ENCODE data around the gene TMEM131.
"Not testable (repeated sequence)": the region's sequence is repeated elsewhere in the genome, so short reads cannot be mapped to it uniquely, and the experiment has no call there.

Gene TMEM131

DNA sequence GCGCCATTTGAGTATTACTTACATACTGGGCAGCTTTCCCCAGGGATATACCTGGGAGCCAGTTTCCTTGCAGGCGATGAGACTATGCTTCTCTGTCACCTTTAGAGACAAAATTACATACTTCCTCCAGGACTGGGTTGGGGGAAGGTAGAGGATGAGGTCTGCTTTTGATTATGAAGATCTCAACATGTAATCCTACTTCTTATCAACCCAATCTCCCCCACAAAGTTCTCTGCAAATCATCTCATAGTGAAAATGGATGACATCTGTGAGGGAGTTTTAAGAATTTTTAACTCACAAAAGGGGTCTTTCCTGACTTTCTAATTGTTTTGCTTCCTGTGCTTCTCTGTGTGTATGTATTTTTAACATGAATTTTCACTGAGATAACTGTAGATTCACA lies 81.9 kb downstream of the TMEM131 start:
- DNase-seq (ENCODE audit: low read depth in 2 of 2) = no peak

DNA sequence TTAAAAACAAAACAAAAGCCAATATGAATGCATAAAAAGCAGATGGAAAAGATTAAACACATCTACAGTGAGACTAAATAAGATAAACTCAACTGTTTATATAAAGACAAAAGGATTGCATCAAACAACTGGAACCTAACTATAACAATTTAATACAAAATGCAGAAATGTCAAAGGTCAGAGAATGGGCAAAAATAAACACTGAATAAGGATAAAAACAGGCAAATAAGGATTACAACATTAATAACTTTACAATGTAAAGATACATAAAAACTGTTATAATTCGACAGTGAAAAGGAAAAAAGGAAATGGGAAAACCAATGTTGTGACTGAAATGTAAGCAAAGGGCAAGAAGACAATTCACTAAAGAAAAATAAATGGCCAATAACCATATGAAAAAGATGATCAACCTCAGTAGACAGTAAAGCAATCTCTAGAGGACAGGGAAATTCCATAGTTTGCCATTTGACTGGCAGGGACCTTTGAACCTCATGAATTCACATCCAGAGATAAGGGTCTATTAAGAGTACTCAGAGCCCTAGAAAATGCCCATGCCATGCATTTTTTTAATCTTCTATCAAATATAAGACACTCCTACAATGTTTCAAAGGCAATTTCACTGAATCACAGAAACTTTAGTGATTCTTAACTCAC lies 83.7 kb downstream of the TMEM131 start:
- no peak for DNase-seq (ENCODE audit: low read depth in 2 of 2)

DNA sequence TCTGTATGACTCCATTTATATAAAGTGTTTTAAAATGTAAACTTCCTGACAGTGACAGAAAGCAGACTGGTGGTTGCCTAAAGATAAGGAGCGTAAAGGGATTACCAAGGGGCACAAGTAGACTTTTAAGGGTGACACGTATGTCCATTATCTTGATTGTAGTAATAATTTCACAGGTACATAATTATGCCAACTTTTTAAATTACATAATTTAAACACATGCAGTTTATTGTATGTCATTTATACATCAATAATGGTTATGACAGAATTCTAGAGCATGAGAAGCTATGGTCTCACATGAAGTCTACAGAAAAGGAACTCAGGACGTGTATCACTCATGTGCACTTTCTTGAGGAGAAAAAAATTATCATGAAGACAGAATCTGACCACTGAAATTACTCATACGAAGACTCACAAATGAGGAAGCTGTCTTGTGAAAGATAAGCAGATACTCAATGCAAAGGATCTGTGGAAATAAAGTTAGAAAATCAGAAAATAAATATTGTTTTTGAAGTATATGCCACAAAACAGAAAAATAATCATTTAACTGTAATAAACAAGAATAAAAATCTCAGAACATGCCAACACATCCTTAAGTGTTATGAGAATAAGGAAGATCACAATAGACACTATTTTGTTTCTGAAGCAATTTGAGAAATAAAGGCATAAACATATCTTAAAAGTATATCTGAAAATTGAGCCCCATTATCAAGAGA lies 84.4 kb downstream of the TMEM131 start:
- DNase-seq (ENCODE audit: low read depth in 2 of 2) = no peak

DNA sequence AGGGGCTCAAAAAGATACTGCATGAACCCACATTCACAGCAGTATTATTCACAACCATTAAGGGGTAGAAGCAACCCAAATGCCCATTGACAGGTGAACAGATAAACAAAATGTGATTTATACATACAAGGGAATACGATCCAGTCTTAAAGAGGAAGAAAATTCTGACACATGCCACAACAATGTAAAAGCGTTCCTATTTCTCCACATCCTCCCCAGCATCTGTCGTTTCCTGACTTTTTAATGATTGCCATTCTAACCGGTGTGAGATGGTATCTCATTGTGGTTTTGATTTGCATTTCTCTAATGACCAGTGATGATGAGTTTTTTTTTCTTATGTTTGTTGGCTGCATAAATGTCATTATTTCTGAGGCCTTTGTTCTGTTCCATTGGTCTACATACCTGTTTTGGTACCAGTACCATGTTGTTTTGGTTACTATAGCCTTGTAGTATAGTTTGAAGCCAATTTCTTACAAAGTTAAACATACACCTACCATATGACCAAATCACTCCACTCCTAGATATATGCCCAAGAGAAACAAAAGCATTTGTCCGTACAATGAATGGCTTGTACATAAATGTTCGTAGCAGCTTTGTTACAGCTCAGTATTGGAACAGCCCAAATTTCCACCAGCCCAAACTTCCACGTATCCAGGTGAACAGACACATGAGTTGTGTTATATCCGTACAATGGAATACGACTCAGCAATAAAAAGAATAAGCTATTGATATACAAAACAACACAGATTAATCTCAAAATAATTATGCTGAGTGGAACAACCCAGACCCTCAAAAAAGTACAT lies 85.1 kb downstream of the TMEM131 start:
- no peak for DNase-seq (ENCODE audit: low read depth in 2 of 2)

DNA sequence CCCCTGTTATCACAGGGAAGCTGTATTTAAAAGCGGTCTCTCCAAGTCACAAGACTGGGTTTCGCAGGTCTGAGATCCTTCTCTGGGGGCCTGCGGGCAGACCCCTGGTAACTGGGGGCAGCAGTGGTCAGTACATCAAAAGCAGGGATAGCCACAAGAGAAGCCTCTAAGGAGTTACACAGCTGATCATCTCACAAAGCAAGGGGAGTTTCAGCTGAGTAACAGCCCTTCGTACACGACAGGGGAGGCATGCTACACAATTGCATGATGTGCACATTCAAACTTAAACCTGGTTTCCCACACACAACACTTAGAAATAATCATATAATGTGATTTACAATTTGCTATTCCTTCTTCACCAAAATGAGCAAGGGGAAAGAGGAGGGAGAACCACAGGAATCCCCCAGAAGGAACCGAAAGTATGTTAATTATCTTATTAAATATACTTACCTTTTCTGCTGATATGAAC lies 87.5 kb downstream of the TMEM131 start:
- DNase-seq (ENCODE audit: low read depth in 2 of 2) = no peak

- no peak for DNase-seq (ENCODE audit: low read depth in 2 of 2)
Measured at GRCh38 chr2:97907369-97908100, 88.2 kb downstream of the TMEM131 start.

DNA sequence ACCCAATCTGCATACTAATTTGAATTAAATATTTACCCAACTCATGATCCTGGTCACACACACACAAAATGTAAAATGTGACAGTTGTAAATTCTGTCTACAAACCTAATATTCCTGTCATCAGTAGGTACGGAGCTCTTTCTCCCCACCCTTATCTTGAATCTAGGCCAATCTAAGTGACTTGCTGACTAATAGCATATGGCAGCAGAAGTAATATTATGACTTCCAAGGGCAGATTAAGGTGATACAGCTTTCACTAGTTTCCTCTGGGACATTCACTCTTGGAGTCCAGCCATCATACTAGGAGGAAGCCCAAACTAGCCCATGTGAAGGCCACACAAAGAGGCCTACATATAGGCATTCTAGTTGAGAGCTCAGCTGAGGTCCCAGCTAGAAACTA lies 89.4 kb downstream of the TMEM131 start:
- no peak for DNase-seq (ENCODE audit: low read depth in 2 of 2)

DNA sequence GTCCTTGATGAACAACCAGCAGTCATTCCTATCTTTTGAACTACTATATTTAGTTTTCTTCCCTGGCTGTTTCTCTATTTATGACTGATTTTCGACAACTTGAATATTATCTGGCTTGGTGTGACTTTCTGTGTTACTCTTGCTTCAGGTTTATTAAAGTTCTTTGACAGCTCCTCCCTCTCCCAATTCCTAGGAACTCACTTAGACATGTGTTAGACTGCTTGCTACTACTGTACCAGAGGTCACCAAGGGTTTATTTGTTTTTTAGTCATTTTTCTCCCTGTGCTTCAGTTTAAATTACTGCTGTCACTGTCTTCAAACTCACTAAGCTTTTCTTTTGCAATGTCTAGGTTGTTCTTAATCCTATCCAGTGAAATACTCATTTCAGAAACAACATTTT lies 90.5 kb downstream of the TMEM131 start:
- no peak for DNase-seq (ENCODE audit: low read depth in 2 of 2)

- DNase-seq (ENCODE audit: low read depth in 2 of 2) = no peak
Measured at GRCh38 chr2:97901862-97902261, 93.9 kb downstream of the TMEM131 start.

- no peak for DNase-seq (ENCODE audit: low read depth in 2 of 2)
Measured at GRCh38 chr2:97900806-97901205, 94.9 kb downstream of the TMEM131 start.

- not testable (repeated sequence) for DNase-seq (ENCODE audit: low read depth in 2 of 2)
Measured at GRCh38 chr2:97893042-97893441, 102.7 kb downstream of the TMEM131 start.

- no peak for DNase-seq (ENCODE audit: low read depth in 2 of 2)
Measured at GRCh38 chr2:97891611-97892010, 104.1 kb downstream of the TMEM131 start.

DNA sequence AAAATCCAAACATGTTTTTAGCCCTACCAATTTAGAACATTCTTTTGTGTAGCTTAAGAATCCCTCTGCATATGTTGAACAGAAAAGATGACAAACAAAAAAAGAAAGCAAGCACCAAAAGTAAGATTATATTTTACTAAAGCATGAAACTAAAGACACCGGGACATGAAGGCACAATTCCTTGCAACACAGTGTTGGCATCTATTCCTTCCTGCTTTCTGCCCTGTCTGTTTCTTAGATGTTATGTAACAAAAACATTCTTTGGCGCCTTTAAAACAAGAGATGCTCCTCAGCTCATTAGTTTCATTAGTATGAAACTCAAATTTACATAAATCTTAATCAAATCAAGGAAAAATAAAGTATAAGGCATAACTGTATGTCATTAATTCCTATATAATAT lies 106.6 kb downstream of the TMEM131 start:
- no peak for DNase-seq (ENCODE audit: low read depth in 2 of 2)

GRCh38 chr2:97885841-97886240 lies 109.9 kb downstream of the TMEM131 start:
- no peak for DNase-seq (ENCODE audit: low read depth in 2 of 2)

DNA sequence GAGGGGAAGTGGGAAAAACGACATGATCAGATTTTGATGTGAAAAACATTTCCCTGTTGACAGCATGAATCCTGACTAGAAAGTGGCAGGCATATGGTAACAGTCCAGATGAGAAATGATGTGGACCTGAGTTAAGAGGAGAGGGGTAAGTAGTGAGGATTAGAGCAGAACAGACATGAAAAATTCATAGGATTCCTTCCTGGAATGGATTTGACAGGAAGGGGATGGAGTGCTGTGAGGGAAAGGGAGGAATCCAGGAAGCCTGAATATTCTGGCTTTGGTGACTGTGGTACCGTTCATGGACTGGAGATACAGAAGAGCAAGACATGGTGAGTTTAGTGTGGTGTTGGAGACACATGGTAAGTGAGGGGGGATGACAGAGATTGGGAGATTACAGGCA lies 115.4 kb downstream of the TMEM131 start:
- no peak for DNase-seq (ENCODE audit: low read depth in 2 of 2)

- no peak for DNase-seq (ENCODE audit: low read depth in 2 of 2)
Measured at GRCh38 chr2:97878865-97879264, 116.9 kb downstream of the TMEM131 start.

DNA sequence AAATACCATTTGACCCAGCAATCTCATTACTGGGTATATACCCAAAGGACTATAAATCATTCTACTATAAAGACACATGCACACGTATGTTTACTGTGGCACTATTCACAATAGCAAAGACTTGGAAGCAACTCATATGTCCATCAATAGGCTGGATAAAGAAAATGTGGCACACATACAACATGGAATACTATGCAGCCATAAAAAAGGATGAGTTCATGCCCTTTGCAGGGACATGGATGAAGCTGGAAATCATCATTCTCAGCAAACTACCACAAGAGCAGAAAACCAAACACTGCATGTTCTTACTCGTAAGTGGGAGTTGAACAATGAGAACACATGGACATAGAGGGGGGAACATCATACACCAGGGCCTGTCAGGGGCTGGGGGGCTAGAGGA lies 117.4 kb downstream of the TMEM131 start:
- DNase-seq (ENCODE audit: low read depth in 2 of 2) = not testable (repeated sequence)

DNA sequence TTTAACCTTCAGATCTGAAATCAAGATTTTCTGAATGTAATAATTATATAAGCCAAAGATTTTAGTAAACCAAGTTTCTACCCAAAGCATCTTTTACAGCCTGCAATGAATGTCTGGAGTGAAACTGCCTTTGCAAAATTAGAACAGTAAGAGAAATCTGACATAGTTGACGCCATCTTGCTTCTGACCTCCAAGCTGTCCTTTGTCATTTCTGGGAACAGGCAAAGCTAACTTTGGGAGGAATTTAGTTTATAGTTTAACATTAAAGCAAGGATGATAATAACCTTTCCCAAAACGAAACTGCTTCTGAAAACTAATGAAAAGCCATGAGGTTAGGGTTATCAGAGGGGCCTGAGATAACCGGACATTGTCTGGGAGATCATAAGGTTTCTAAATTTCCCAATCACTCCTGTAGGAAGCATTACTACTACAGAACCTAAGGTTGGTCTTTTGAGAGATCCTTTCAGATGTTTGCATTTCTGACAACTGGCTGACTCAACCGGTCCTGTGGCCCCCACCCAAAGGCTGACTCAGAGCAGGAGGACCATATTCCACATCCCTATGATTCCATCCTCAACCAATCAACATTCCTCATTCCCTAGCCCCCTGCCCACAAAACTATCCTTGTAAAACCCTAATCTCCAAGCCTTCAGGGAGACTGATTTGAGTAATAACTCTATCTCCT lies 124.5 kb downstream of the TMEM131 start:
- no peak for DNase-seq (ENCODE audit: low read depth in 2 of 2)

DNA sequence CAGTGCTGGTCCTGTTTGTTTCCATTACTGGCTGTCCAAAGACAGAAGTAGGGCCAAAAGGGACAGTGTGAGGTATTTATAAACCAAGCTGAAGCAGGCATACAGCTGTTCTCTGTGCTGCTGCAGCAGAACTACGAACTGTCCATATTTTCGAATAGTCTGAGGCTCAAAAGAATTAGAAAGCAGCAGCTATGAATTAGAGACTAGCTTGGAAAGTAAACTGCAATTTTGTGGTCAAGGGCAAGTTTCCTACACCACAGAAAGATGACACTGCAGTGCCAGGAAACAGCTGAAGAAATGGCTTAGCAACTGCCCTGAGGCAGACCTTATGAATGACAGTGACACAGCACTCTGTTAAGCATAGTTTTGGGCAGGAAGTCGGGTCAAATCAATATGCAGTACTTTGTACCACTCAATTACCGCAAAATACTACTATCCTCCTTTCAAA lies 125.3 kb downstream of the TMEM131 start:
- DNase-seq (ENCODE audit: low read depth in 2 of 2) = peak; percentile 25 to 36

- DNase-seq (ENCODE audit: low read depth in 2 of 2) = no peak
Measured at GRCh38 chr2:97869722-97870346, 125.9 kb downstream of the TMEM131 start.
